Measurements from ENCODE around the gene HTR7. TPM values are rescaled to one million over a fixed set of nuclear protein-coding genes. Genes with fewer than 3 reads are reported as not detected.
"Not testable (repeated sequence)": the region's sequence is repeated elsewhere in the genome, so short reads cannot be mapped to it uniquely, and the experiment has no call there.

HTR7 gene
- 9.8 and 12.4 TPM in 2 replicates for total RNA-seq

DNA sequence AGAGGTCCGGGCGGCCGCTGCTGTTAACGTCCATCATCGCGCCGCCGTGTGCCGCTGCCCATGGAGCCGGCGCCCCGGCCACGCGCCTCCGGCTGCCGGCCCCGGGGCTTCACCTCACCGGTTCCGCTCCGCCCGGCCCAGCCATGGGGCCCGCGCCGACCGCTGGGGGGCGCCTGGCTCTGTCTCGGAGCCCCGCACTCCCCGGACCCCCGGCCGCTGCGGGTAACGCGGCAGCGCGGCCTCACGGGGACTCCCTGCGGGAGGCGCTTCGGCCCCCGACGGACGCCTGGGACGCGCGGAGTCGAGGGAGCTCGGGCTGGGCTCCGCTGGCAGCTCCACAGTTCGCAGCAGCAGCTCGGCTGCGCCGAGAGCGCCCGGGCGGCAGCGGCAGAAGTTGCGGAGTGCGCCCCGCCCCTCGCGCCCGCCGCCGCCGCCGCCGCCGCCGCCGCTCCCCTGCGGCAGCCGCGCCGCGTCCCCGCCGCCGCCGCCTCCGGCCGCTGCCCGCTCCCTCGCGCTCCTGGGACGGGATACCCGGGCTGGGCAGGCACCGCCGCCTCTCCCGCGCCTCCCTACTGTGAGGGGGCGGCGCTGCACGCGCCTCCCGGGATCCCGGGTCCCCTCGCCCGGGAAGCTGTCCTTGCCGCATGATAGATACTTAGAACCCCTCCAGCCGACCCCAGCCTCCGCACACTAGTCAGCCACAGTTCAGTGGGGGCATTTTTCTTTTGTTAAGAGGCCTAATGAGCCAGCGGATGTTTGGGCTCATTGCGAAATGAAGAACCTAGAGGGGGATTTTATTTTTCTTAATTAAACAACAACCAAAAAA, at the start of gene HTR7:
TSS of gene HTR7 (minus strand) at position 405 of the 826 bp plus-strand sequence. CDS start at position 37, 368 bp downstream.
- peak within 1 kb of the TSS; percentile 60 for H3K27ac ChIP-seq (ENCODE audit: low read depth, low read length)
- H3K27me3 ChIP-seq (ENCODE audit: insufficient read depth, low read length), result no peaks in the 10 kb centered on the region
- no peaks in the 10 kb centered on the region for H4K20me1 ChIP-seq (ENCODE audit: insufficient read depth, low read length)
- peak within 1 kb of the TSS; percentile 79 for H3K4me3 ChIP-seq (ENCODE audit: insufficient read depth, low read length)
- no peaks in the 10 kb centered on the region for H3K36me3 ChIP-seq (ENCODE audit: insufficient read depth, low read length)
- peak within 1 kb of the TSS; percentile 95 for H2AFZ ChIP-seq (ENCODE audit: low read length)
- TF ChIP-seq CTCF (IDR thresholded peaks at IDR 0.05; ENCODE audit: extremely low read depth, low read depth, low read length), result peak; percentile 29
- H3K4me1 ChIP-seq (ENCODE audit: insufficient read depth, low read length), result peaks cover 21% of the 10 kb centered on the region
- H3K9me3 ChIP-seq (ENCODE audit: low read depth, low read length), result no peaks in the 10 kb centered on the region
- peaks cover 21% of the 10 kb centered on the region for H3K79me2 ChIP-seq (ENCODE audit: insufficient read depth, low read length)
- peak within 1 kb of the TSS; percentile 79 for H3K4me2 ChIP-seq (ENCODE audit: insufficient read depth, low read length)
- DNase-seq (ENCODE audit: insufficient read length, low spot score, missing footprints), result peak; percentile 95

- no peak overlapping the region for H3K4me2 ChIP-seq (ENCODE audit: insufficient read depth, low read length)
- H4K20me1 ChIP-seq (ENCODE audit: insufficient read depth, low read length), result no peaks in the 10 kb centered on the region
- no peaks in the 10 kb centered on the region for H3K9me3 ChIP-seq (ENCODE audit: low read depth, low read length)
- H3K27ac ChIP-seq (ENCODE audit: low read depth, low read length), result no peak overlapping the region
- H3K36me3 ChIP-seq (ENCODE audit: insufficient read depth, low read length), result peaks cover 3% of the 10 kb centered on the region
- DNase-seq (ENCODE audit: insufficient read length, low spot score, missing footprints), result no peak
- H3K79me2 ChIP-seq (ENCODE audit: insufficient read depth, low read length), result no peaks in the 10 kb centered on the region
- peaks cover under 1% of the 10 kb centered on the region for H3K4me1 ChIP-seq (ENCODE audit: insufficient read depth, low read length)
- no peaks in the 10 kb centered on the region for H3K27me3 ChIP-seq (ENCODE audit: insufficient read depth, low read length)
- no peak overlapping the region for H3K4me3 ChIP-seq (ENCODE audit: insufficient read depth, low read length)
- H2AFZ ChIP-seq (ENCODE audit: low read length), result no peak overlapping the region
- no peak for TF ChIP-seq CTCF (IDR thresholded peaks at IDR 0.05; ENCODE audit: extremely low read depth, low read depth, low read length)
These were observed 48.8 kb upstream of the HTR7 start for GRCh38 chr10:90906596-90906995.

DNA sequence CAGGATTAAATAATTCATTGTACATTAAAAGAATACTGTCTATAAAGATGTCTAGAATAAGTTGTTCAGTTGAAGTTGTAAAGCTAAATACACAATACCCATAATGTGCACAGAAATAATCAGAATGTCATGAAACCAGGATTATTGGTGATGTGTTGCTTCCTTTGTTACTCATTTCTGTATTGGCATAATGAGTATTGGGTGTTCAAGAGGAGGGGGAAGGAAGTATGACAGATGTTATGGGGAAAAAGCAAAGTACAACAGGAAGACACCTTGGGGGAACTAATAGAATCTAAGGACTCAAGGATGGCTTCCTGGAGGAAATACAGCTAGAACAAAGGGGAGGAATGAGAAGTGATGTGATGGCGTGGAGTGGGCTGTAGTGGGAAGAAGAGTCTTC, 48.1 kb upstream of the HTR7 start:
- no peak for TF ChIP-seq CTCF (IDR thresholded peaks at IDR 0.05; ENCODE audit: extremely low read depth, low read depth, low read length)
- Histone ChIP-seq H3K9me3 (ENCODE audit: low read depth, low read length) (no peaks in the 10 kb centered on the region), H3K79me2 (ENCODE audit: insufficient read depth, low read length) (no peaks in the 10 kb centered on the region), H4K20me1 (ENCODE audit: insufficient read depth, low read length) (no peaks in the 10 kb centered on the region), H3K4me2 (ENCODE audit: insufficient read depth, low read length) (no peak overlapping the region), H3K4me1 (ENCODE audit: insufficient read depth, low read length) (no peaks in the 10 kb centered on the region), H2AFZ (ENCODE audit: low read length) (no peak overlapping the region), H3K4me3 (ENCODE audit: insufficient read depth, low read length) (no peak overlapping the region), H3K27ac (ENCODE audit: low read depth, low read length) (no peak overlapping the region), H3K36me3 (ENCODE audit: insufficient read depth, low read length) (peaks cover 5% of the 10 kb centered on the region), H3K27me3 (ENCODE audit: insufficient read depth, low read length) (no peaks in the 10 kb centered on the region)
- no peak for DNase-seq (ENCODE audit: insufficient read length, low spot score, missing footprints)

GRCh38 chr10:90896916-90897315, 39.1 kb upstream of the HTR7 start:
- H3K4me2 ChIP-seq (ENCODE audit: insufficient read depth, low read length); H3K9me3 ChIP-seq (ENCODE audit: low read depth, low read length); H3K4me1 ChIP-seq (ENCODE audit: insufficient read depth, low read length); H2AFZ ChIP-seq (ENCODE audit: low read length); H3K4me3 ChIP-seq (ENCODE audit: insufficient read depth, low read length); H3K79me2 ChIP-seq (ENCODE audit: insufficient read depth, low read length); H4K20me1 ChIP-seq (ENCODE audit: insufficient read depth, low read length); H3K27me3 ChIP-seq (ENCODE audit: insufficient read depth, low read length); H3K27ac ChIP-seq (ENCODE audit: low read depth, low read length); DNase-seq (ENCODE audit: insufficient read length, low spot score, missing footprints): not testable (repeated sequence)
- H3K36me3 ChIP-seq (ENCODE audit: insufficient read depth, low read length), result peaks cover 16% of the 10 kb centered on the region
